Activated CD8-positive, alpha-beta T cell treated with anti-CD3 and anti-CD28 coated beads for 36 hours (primary cell): ENCODE measurements around the gene SPACDR. TPM values are rescaled to one million over a fixed set of nuclear protein-coding genes. Genes with fewer than 3 reads are reported as not detected.

Experiments
- ATAC-seq: fragments of 200-7000 bp; cut with Tn5 transposase; one replicate; pipeline ENCODE4 v1.10.0; 2021; ENCODE audit warnings: mild to moderate bottlenecking, moderate library complexity
- CTCF ChIA-PET: fragments of 350-600 bp; sonication (Branson Sonifier 250); formaldehyde crosslinking; loops from one replicate; lab custom pipeline; 2021; ENCODE audit warnings: antibody characterized with exemption; lab: Charles Lee
- POLR2A ChIA-PET: fragments of 350-600 bp; sonication (Branson Sonifier 250); formaldehyde crosslinking; loops from one replicate; lab custom pipeline; 2021; ENCODE audit warnings: antibody characterized with exemption; lab: Charles Lee
- DNase-seq: peaks from one replicate; pipeline ENCODE4 v3.0.0-alpha.2; 2020
- H3K27ac Mint-ChIP-seq: one replicate; pipeline ENCODE4 v1.8.0; 2021; ENCODE audit warnings: mild to moderate bottlenecking, mixed read lengths
- H3K27me3 Mint-ChIP-seq: one replicate; pipeline ENCODE4 v1.8.0; 2021; ENCODE audit warnings: mixed read lengths
- H3K36me3 Mint-ChIP-seq: one replicate; pipeline ENCODE4 v1.8.0; 2021; ENCODE audit warnings: low read depth, mixed read lengths
- H3K4me1 Mint-ChIP-seq: one replicate; pipeline ENCODE4 v1.8.0; 2021; ENCODE audit warnings: low read depth, mixed read lengths
- H3K4me3 Mint-ChIP-seq: one replicate; pipeline ENCODE4 v1.8.0; 2021; ENCODE audit warnings: mild to moderate bottlenecking, moderate library complexity, mixed read lengths
- H3K9me3 Mint-ChIP-seq: one replicate; pipeline ENCODE4 v1.8.0; 2021; ENCODE audit warnings: mixed read lengths
- intact Hi-C: fragments of 100-400 bp; cut with micrococcal nuclease; formaldehyde crosslinking; loops from one replicate; pipeline ENCODE4 v1.10.0; 2022
- total RNA-seq, 2 experiments: library from RNA; stranded (reverse); gene quantifications; one replicate each; pipeline ENCODE4 v1.2.3, GENCODE V29; 2021
- TF ChIP-seq, protein P1 (sequence below): fragments of 200-600 bp; IDR thresholded peaks from one replicate; pipeline ENCODE4 v1.8.0; 2022; ENCODE audit warnings: antibody characterized with exemption, mild to moderate bottlenecking

Gene SPACDR
- total RNA-seq, 2 experiments from 2014 or later = 3.7 to 4.6 TPM

DNA sequence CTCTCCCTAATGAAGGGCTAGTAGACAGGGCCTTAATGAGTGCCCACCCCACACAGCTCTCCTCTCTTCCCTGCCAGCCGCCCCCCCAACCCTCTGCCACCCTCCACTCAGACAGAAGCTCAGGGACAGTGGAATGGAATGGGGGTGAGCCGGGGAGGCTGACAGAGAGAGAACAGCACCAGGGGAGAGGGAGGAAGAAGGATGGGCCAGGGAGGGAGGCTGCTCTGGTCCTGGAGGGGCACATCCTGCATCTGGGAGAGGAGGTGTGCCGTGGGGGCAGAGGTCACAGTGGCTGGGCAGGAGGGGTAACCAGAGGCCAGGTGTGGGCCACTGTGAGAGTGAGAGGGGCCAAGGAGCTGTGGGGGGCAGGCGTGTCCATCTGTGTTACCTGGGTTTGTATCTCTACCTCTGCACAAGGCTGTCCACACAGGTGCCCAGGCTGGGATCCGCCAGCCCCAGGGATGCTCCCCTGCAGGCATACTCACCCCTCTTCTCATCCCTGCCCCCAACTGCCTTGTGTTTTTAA is 22.1 kb upstream of the SPACDR start:
- DNase-seq = no peak
- H3K36me3 Mint-ChIP-seq = no peaks in the 10 kb centered on the region
- H3K9me3 Mint-ChIP-seq = no peaks in the 10 kb centered on the region
- TF ChIP-seq, protein P1, sequence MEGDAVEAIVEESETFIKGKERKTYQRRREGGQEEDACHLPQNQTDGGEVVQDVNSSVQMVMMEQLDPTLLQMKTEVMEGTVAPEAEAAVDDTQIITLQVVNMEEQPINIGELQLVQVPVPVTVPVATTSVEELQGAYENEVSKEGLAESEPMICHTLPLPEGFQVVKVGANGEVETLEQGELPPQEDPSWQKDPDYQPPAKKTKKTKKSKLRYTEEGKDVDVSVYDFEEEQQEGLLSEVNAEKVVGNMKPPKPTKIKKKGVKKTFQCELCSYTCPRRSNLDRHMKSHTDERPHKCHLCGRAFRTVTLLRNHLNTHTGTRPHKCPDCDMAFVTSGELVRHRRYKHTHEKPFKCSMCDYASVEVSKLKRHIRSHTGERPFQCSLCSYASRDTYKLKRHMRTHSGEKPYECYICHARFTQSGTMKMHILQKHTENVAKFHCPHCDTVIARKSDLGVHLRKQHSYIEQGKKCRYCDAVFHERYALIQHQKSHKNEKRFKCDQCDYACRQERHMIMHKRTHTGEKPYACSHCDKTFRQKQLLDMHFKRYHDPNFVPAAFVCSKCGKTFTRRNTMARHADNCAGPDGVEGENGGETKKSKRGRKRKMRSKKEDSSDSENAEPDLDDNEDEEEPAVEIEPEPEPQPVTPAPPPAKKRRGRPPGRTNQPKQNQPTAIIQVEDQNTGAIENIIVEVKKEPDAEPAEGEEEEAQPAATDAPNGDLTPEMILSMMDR = no peak
- no peak overlapping the region for H3K27ac Mint-ChIP-seq
- H3K4me3 Mint-ChIP-seq = no peak overlapping the region
- H3K4me1 Mint-ChIP-seq = peaks cover 11% of the 10 kb centered on the region
- no peak for ATAC-seq
- CTCF ChIA-PET = no interaction called here
- POLR2A ChIA-PET = interaction anchor here (0.8 to 1.7 kb wide), 2 partner anchors 36 to 59 kb away, joined by 3 to 7 read pairs; no protein-coding TSS in a partner anchor
- intact Hi-C loops = no loop called here
- H3K27me3 Mint-ChIP-seq = no peaks in the 10 kb centered on the region

DNA sequence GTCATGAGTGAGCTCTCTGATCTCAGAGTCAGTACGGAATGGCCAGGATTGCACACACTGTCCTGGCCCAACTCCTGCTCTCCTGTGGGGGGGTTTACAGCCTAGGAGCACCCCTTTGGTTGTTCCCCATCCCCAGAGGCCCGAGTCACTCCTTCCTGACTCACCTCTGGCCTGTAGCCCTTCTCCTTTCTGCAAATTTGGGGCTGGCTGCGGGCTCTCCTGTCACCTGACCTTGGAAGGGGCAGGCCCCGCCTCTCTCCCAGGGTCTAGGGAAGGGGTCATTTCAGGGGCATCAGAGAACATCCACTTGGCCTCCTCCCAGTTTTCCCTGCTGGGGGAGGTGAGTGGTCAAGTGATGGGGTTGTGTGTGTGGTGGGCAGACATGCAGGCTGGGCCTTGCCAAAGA is 21.4 kb upstream of the SPACDR start:
- ATAC-seq = no peak
- TF ChIP-seq, protein P1 = no peak
- Mint-ChIP-seq H3K4me3 (no peak overlapping the region), H3K36me3 (no peaks in the 10 kb centered on the region), H3K27ac (no peak overlapping the region), H3K27me3 (no peaks in the 10 kb centered on the region), H3K4me1 (peaks cover 11% of the 10 kb centered on the region), H3K9me3 (no peaks in the 10 kb centered on the region)
- intact Hi-C loops = no loop called here
- DNase-seq = no peak
- CTCF ChIA-PET = interaction anchor here (0.7 to 1.6 kb wide), 2 partner anchors 17 to 74 kb away, joined by 3 to 6 read pairs; no protein-coding TSS in a partner anchor
- POLR2A ChIA-PET = interaction anchor here (1.7 kb wide), 1 partner anchor 60 kb away, joined by 7 read pairs; no protein-coding TSS in a partner anchor

DNA sequence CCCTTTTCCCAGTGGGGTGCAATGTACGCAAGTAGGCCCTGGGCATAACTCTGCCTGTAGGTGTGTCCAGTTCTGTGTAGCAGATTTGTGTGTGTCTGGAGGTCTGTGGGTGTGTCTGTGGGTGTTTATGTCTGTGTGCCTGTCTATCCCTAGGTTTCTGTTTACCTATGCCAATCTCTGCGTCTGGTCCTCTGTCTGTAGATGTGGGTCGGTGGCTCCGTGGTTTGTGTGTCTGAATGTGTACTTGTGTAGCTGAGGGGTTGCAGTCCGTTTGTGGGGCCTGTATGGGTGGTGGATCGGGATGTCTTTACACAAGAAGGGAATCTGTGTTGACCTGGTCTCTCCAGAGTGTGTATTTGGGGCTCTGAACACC is 20.6 kb upstream of the SPACDR start:
- Mint-ChIP-seq H3K36me3 (no peaks in the 10 kb centered on the region), H3K4me3 (peak overlapping the region; percentile 7), H3K4me1 (peaks cover 12% of the 10 kb centered on the region), H3K27ac (no peak overlapping the region), H3K9me3 (no peaks in the 10 kb centered on the region), H3K27me3 (no peaks in the 10 kb centered on the region)
- intact Hi-C loops = no loop called here
- ChIA-PET POLR2A (interaction anchor here (1.7 kb wide), 1 partner anchor 61 kb away, joined by 7 read pairs; no protein-coding TSS in a partner anchor), CTCF (interaction anchor here (0.7 to 1.6 kb wide), 2 partner anchors 16 to 75 kb away, joined by 3 to 6 read pairs; no protein-coding TSS in a partner anchor)
- ATAC-seq (no peak), DNase-seq (no peak)
- TF ChIP-seq, protein P1 = no peak

DNA sequence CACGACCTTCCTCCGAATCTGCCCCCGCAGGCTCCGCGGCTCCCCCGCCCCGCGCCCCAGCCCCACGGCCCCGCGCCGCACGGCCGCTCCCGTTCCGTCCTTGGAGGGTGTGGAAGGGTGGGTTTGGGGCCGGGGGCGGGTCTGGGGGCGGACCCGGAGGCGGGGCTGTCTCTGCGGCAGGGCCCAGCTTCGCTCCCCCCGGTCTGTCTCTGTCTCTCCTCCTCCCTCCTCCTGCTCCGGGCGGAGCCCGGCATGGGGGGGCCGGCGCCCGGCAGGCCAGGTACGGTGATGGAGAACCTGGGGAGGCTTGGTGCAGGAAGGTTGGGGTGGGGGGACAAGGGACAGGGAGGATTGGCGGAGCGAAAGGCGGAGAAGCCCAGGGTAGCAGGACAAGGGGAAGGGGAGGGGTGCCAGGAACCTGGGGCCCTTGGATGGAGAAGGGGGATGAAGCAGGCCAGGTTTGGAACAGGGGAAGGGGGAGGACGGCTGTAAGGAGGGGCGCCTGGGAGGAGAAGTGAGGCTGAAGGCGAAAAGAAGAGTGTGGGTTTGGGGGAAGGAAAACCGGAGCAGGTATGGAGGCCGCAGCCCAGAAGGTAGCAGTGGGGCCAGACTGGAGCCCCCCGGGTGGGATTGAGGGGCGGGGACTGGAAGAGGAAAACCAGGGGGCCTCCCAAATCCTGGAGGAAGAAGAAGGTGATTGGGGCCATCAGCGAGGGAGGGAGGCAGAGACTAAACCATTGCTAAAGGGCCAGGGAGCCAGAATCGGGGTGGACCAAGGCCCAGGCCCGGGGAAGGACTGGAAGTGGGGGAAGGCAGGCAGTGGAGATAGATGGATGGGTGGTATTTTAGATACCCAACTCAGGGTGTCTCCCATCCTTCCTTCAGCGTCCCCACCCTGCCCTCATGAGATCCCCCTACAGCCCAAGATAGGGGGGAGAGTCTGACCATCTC is 19.9 kb upstream of the SPACDR start, which contains the start of gene NYAP1:
Gene NYAP1 (plus strand): TSS at position 206 of the 951 bp plus-strand sequence. CDS start 1,385 bp downstream, outside the sequence.
- Mint-ChIP-seq H3K27ac (peak within 1 kb of the TSS; percentile 52), H3K4me1 (peaks cover 15% of the 10 kb centered on the region), H3K36me3 (no peaks in the 10 kb centered on the region), H3K9me3 (no peaks in the 10 kb centered on the region), H3K27me3 (no peaks in the 10 kb centered on the region), H3K4me3 (peak within 1 kb of the TSS; percentile 79)
- ChIA-PET POLR2A (interaction anchor here (0.8 to 1.9 kb wide), 3 partner anchors 14 to 100 kb away, joined by 3 to 5 read pairs (median 5); no protein-coding TSS in a partner anchor), CTCF (interaction anchor here (1.6 to 3.0 kb wide), 3 partner anchors 14 to 76 kb away, joined by 6 to 26 read pairs (median 21); no protein-coding TSS in a partner anchor)
- intact Hi-C loops = no loop called here
- TF ChIP-seq, protein P1 = no peak
- peak; percentile 3 for ATAC-seq
- DNase-seq = no peak
